H1 (cell line): ENCODE data around the gene MAP7.

ENCODE experiments used
- BRCA1 ChIP-seq: IDR thresholded peaks from 2 replicates; pipeline ENCODE4 v1.6.1; 2012; ENCODE audit warnings: low read depth, low read length, improper control_type of control experiment
- CEBPB ChIP-seq: IDR thresholded peaks from 2 replicates; pipeline ENCODE4 v1.6.1; 2012; ENCODE audit warnings: low read depth, low read length
- EZH2 ChIP-seq: fragments of 200-600 bp; sonication (generic); IDR thresholded peaks from 2 replicates; pipeline ENCODE4 v1.7.1; 2012; ENCODE audit warnings: low read depth, mild to moderate bottlenecking, moderate library complexity, low read length, inconsistent platforms; ENCODE audit not compliant: severe bottlenecking
- RFX5 ChIP-seq: IDR thresholded peaks from 2 replicates; pipeline ENCODE4 v1.6.1; 2011; ENCODE audit warnings: low read depth, low read length, improper control_type of control experiment, borderline replicate concordance
- RXRA ChIP-seq: IDR thresholded peaks from 2 replicates; pipeline ENCODE4 v1.6.1; 2011; ENCODE audit warnings: low read depth, mild to moderate bottlenecking, low read length, moderate library complexity; ENCODE audit not compliant: insufficient read depth
- TBP ChIP-seq: IDR thresholded peaks from 2 replicates; pipeline ENCODE4 v1.6.1; 2011; ENCODE audit warnings: low read depth, low read length, improper control_type of control experiment
- TF ChIP-seq, protein P1 (sequence below), 3 experiments: IDR thresholded peaks; 1 replicate in 2 of 3; 2 replicates in 1 of 3; pipeline versions ENCODE4 v1.5.1 to v1.6.1; 2011; ENCODE audit warnings: low read length in 3 of 3, mild to moderate bottlenecking in 3 of 3, inconsistent platforms in 2 of 3, low read depth in 1 of 3, moderate library complexity in 1 of 3; ENCODE audit not compliant: insufficient read depth in 1 of 3; ENCODE audit errors: control extremely low read depth in 1 of 3

GRCh38 chr6:136318676-136319075 is 231.5 kb downstream of the MAP7 start:
- no peak for TF ChIP-seq EZH2
- TF ChIP-seq TBP = no peak
- TF ChIP-seq, protein P1, sequence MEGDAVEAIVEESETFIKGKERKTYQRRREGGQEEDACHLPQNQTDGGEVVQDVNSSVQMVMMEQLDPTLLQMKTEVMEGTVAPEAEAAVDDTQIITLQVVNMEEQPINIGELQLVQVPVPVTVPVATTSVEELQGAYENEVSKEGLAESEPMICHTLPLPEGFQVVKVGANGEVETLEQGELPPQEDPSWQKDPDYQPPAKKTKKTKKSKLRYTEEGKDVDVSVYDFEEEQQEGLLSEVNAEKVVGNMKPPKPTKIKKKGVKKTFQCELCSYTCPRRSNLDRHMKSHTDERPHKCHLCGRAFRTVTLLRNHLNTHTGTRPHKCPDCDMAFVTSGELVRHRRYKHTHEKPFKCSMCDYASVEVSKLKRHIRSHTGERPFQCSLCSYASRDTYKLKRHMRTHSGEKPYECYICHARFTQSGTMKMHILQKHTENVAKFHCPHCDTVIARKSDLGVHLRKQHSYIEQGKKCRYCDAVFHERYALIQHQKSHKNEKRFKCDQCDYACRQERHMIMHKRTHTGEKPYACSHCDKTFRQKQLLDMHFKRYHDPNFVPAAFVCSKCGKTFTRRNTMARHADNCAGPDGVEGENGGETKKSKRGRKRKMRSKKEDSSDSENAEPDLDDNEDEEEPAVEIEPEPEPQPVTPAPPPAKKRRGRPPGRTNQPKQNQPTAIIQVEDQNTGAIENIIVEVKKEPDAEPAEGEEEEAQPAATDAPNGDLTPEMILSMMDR (IDR thresholded peaks at IDR 0.05; ENCODE audit: control extremely low read depth in 1 of 3, insufficient read depth in 1 of 3, low read depth in 1 of 3, low read length in 3 of 3) = no peak
- no peak for TF ChIP-seq CEBPB
- TF ChIP-seq BRCA1 = no peak
- TF ChIP-seq RXRA = no peak
- no peak for TF ChIP-seq RFX5
